Measurements from ENCODE around the gene COL24A1. TPM values are rescaled to one million over a fixed set of nuclear protein-coding genes. Genes with fewer than 3 reads are reported as not detected.

COL24A1 gene
- total and polyA plus RNA-seq, 2 donors (not counting 3 experiments of a cell fraction or from before 2014, with no cell fraction given) = 0.03 TPM; not detected in 1

- Histone ChIP-seq H3K4me1 (ENCODE audit: control insufficient read depth, extremely low read depth, insufficient read depth, low read length) (no peaks in the 10 kb centered on the region), H3K4me3 (replicated peaks in 1 of 3; ENCODE audit: insufficient read depth in 1 of 3, low read depth in 1 of 3, low read length in 3 of 3) (no peak overlapping the region), H3K27ac (ENCODE audit: insufficient read depth, low read depth, low read length) (no peak overlapping the region), H3K36me3 (ENCODE audit: control insufficient read depth in 2 of 2, extremely low read depth in 1 of 2, insufficient read depth in 2 of 2, low read length in 2 of 2) (no peaks in the 10 kb centered on the region), H3K9me3 (replicated peaks; ENCODE audit: control insufficient read depth, insufficient read depth, low read length) (no peaks in the 10 kb centered on the region), H3K79me2 (ENCODE audit: control insufficient read depth, insufficient read depth, low read length) (no peaks in the 10 kb centered on the region), H3K9ac (replicated peaks; ENCODE audit: extremely low read depth, insufficient read depth, low read length) (no peak overlapping the region), H3K27me3 (ENCODE audit: control insufficient read depth in 2 of 2, insufficient read depth in 2 of 2, low read length in 2 of 2) (peaks cover 0 to 3% of the 10 kb centered on the region in 2 experiments), H2AFZ (ENCODE audit: low read depth, low read length) (no peak overlapping the region), H3K4me2 (ENCODE audit: insufficient read depth, low read length) (no peak overlapping the region), H4K20me1 (replicated peaks; ENCODE audit: control insufficient read depth, extremely low read depth, insufficient read depth, low read length) (no peaks in the 10 kb centered on the region), H3K9me1 (replicated peaks; ENCODE audit: control insufficient read depth, extremely low read depth, insufficient read depth, low read length) (no peaks in the 10 kb centered on the region)
- dilution Hi-C loops (cut with MboI; ENCODE audit: extremely low pct_ligation_motif_present, low sequenced_read_pairs) = no loop called here
- ChIA-PET POLR2A (no interaction called here), CTCF (no interaction called here)
- no TSS peak for BruUV-seq (replicated peaks)
- TF ChIP-seq CTCF (IDR thresholded peaks at IDR 0.05; ENCODE audit: extremely low read depth in 1 of 2, insufficient read depth in 1 of 2, low read depth in 1 of 2, low read length in 2 of 2) = no peak
- no peak for TF ChIP-seq POLR2AphosphoS5 (IDR thresholded peaks at IDR 0.05; ENCODE audit: insufficient read depth, low read depth, low read length)
- TF ChIP-seq GATA2 (IDR thresholded peaks at IDR 0.05; ENCODE audit: insufficient read depth, insufficient read length, low read depth, low read length) = no peak
- TF ChIP-seq MAX (IDR thresholded peaks at IDR 0.05; ENCODE audit: insufficient read depth, insufficient read length) = no peak
- TF ChIP-seq MYC (IDR thresholded peaks at IDR 0.05; ENCODE audit: low read depth, low read length) = no peak
- TF ChIP-seq POLR2A (IDR thresholded peaks at IDR 0.05; ENCODE audit: low read depth, low read length) = no peak
- TF ChIP-seq EZH2 (IDR thresholded peaks at IDR 0.05; ENCODE audit: borderline replicate concordance, low read depth, low read length, severe bottlenecking) = no peak
- no peak for TF ChIP-seq FOS (IDR thresholded peaks at IDR 0.05; ENCODE audit: borderline replicate concordance, insufficient read depth, low read length)
- no peak for TF ChIP-seq JUN (IDR thresholded peaks at IDR 0.05; ENCODE audit: borderline replicate concordance, insufficient read depth, insufficient read length, low read depth)
- DNase-seq (ENCODE audit: low read depth, low spot score) = no peak
- FAIRE-seq = no peak
- intact Hi-C loops (cut with micrococcal nuclease) = no loop called here
These were observed 332.3 kb downstream of the COL24A1 start for GRCh38 chr1:85824066-85824840.

All from endothelial cell of umbilical vein (primary cell).